Bronchial epithelial cell (primary cell): Measurements from ENCODE around the gene DZANK1. TPM values are rescaled to one million over a fixed set of nuclear protein-coding genes. Genes with fewer than 3 reads are reported as not detected.
"Not testable (repeated sequence)": the region's sequence is repeated elsewhere in the genome, so short reads cannot be mapped to it uniquely, and the experiment has no call there.

ENCODE experiments used
- DNase-seq: peaks from one replicate; pipeline ENCODE4 v3.0.0-alpha.2; 2010; ENCODE audit warnings: low read depth
- FAIRE-seq: peaks from 2 replicates; lab custom pipeline; 2011; peaks lifted over from hg19 to GRCh38; lab: Jason Lieb, UNC
- H3K27me3 ChIP-seq: 2 replicates; pipeline ENCODE4 v1.5.1; 2011; ENCODE audit warnings: low read length; ENCODE audit not compliant: control insufficient read depth, insufficient read depth
- H3K36me3 ChIP-seq: 2 replicates; pipeline ENCODE4 v1.5.1; 2011; ENCODE audit warnings: low read length; ENCODE audit not compliant: control insufficient read depth, insufficient read depth
- H3K4me3 ChIP-seq: 2 replicates; pipeline ENCODE4 v1.5.1; 2011; ENCODE audit warnings: mild to moderate bottlenecking, low read depth, low read length, control low read depth
- total RNA-seq: library from RNA; depleted of rRNA; stranded (reverse); fragments of >200 nt; gene quantifications from 2 replicates; pipeline ENCODE4 v1.2.1, GENCODE V29; 2014
- TF ChIP-seq, protein P1 (sequence below): IDR thresholded peaks from 2 replicates; pipeline ENCODE4 v1.5.1; 2011; ENCODE audit warnings: mild to moderate bottlenecking, moderate library complexity, low read length, control low read depth, inconsistent platforms; ENCODE audit not compliant: insufficient read depth, severe bottlenecking

Gene DZANK1
- total RNA-seq, 1 donor from 2014 or later, result 0.26 TPM

DNA sequence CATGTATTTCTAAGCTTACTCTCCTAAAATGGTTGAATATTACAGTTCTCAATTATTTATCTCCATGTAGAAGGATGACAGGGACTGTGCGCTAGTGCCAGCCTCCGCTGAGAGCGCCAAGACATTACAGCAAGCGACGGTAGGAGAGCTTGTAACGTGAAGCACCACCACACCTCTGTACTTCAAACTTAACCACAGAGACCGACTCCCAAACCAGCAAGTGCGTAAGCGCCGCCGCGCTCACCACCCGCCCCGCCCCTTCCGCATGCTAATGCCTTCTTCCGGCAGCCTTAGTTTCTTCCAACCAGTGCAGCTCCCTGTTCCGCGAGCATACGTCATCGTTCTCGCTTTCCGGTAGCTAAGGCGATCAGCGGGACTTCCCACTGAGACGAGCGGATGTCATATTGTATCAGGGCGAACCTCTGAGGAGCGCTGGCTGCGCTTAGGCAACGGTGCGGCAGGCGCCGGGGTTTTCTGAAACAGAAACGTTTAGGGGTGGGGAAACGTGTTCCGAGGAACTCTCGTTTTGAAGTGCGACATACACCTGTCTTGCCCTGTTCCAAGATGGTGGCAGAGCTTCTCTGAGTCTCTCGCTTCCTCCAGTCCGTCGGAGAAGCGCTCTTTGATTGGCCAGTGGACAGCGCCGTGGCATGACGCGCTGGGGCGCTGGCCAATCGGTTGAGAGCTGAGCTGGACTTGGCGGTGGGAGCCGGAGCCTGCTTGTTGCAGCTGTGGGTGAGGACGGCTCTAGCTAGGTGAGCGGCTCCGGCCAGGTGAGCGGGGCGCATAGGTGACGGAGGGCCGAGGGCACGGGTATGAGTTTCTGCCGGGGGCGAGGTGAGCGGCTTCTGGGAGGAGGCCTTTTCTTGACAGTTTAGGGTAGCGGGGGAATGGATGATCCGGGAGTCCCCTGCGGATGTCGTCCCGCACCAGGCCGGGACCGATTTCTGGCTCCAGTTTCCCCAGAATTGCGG, 40.7 kb upstream of the DZANK1 start, which contains the start of gene SEC23B:
Gene SEC23B, plus strand, starts transcription at position 723 of the 974 bp plus-strand sequence. CDS start 2,896 bp downstream, outside the sequence.
- Histone ChIP-seq H3K4me3 (peak within 1 kb of the TSS; percentile 73), H3K36me3 (peaks cover 6% of the 10 kb centered on the region), H3K27me3 (no peaks in the 10 kb centered on the region)
- TF ChIP-seq, protein P1, sequence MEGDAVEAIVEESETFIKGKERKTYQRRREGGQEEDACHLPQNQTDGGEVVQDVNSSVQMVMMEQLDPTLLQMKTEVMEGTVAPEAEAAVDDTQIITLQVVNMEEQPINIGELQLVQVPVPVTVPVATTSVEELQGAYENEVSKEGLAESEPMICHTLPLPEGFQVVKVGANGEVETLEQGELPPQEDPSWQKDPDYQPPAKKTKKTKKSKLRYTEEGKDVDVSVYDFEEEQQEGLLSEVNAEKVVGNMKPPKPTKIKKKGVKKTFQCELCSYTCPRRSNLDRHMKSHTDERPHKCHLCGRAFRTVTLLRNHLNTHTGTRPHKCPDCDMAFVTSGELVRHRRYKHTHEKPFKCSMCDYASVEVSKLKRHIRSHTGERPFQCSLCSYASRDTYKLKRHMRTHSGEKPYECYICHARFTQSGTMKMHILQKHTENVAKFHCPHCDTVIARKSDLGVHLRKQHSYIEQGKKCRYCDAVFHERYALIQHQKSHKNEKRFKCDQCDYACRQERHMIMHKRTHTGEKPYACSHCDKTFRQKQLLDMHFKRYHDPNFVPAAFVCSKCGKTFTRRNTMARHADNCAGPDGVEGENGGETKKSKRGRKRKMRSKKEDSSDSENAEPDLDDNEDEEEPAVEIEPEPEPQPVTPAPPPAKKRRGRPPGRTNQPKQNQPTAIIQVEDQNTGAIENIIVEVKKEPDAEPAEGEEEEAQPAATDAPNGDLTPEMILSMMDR, result no peak
- FAIRE-seq (no peak), DNase-seq (peak; percentile 96)

DNA sequence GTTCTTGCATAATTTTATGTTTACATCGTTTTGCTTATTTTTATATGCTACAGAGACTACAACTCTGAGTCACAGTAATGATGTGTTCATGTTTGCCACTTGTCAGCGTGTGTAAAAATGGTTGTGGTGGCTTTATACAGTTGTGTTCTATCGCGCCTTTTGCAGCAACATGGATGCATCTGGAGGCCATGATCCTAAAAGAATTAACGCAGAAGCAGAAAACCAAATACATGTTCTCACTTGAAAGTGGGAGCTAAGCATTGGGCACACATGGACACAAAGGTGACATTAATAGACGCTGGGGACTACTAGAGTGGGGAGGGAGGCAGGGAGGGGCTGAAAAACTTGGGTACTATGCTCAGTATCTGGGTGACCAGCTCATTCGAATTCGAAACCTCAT, 39.9 kb upstream of the DZANK1 start:
- peaks cover 6% of the 10 kb centered on the region for H3K36me3 ChIP-seq
- H3K4me3 ChIP-seq, result peak overlapping the region; percentile 73
- H3K27me3 ChIP-seq, result no peaks in the 10 kb centered on the region
- no peak for FAIRE-seq
- DNase-seq, result peak; percentile 10
- TF ChIP-seq, protein P1, result no peak

DNA sequence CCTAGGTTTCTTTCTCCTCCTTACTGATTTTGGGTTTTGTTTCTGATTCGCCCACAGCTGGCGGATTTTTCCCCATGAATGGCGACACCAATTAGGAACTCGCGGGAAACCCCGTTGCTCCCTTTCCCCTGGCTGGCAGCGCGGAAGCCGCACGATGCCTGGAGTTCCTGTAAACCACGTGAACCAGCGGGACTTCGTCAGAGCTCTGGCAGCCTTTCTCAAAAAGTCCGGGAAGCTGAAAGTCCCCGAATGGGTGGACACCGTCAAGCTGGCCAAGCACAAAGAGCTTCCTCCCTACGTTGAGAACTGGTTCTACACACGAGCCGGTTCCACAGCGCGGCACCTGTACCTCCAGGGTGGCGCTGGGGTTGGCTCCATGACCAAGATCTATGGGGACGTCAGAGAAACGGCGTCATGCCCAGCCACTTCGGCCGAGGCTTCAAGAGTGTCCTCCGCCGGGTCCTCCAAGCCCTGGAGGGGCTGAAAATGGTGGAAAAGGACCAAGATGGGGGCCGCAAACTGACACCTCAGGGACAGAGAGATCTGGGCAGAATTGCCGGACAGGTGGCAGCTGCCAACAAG, 37.7 kb upstream of the DZANK1 start:
- no peaks in the 10 kb centered on the region for H3K36me3 ChIP-seq
- no peaks in the 10 kb centered on the region for H3K27me3 ChIP-seq
- no peak overlapping the region for H3K4me3 ChIP-seq
- DNase-seq, result no peak
- TF ChIP-seq, protein P1, result no peak
- FAIRE-seq, result no peak

DNA sequence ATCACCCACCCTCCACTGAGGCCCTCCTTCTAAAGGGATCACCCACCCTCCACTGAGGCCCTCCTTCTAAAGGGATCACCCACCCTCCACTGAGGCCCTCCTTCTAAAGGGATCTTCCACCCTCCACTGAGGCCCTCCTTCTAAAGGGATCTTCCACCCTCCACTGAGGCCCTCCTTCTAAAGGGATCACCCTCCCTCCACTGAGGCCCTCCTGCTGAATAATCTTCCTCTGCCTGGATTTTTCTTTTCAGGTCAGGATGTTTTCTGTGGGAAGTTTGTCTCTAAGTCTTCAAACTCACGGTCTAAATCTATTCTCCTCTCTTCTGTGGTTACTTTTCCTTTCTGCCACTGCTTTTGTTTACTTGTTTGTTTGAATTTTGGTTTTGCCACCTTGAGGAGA, 34.8 kb upstream of the DZANK1 start:
- DNase-seq, H3K4me3 ChIP-seq, FAIRE-seq, H3K27me3 ChIP-seq, H3K36me3 ChIP-seq: not testable (repeated sequence)

DNA sequence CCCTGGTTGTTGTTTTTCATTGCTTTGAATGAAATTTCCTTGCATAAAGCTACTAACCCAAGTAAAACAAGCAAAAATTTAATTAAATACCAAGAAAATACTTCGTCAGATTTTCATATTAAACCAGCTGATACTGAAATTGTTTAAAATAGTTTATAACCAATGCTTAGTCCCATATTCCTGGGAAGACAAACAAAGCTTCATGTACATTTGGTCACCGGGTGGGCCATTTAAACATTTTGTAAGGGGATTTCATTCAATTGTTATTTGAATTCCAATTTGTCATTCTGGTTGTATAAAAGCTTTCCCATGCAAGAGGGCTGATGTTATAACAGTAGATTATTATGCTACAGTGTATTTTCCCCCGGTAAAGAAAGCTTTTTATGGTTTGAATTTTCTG, 30.8 kb upstream of the DZANK1 start:
- H3K36me3 ChIP-seq, result no peaks in the 10 kb centered on the region
- H3K4me3 ChIP-seq, result no peak overlapping the region
- TF ChIP-seq, protein P1, result no peak
- H3K27me3 ChIP-seq, result no peaks in the 10 kb centered on the region
- no peak for DNase-seq
- FAIRE-seq, result no peak

DNA sequence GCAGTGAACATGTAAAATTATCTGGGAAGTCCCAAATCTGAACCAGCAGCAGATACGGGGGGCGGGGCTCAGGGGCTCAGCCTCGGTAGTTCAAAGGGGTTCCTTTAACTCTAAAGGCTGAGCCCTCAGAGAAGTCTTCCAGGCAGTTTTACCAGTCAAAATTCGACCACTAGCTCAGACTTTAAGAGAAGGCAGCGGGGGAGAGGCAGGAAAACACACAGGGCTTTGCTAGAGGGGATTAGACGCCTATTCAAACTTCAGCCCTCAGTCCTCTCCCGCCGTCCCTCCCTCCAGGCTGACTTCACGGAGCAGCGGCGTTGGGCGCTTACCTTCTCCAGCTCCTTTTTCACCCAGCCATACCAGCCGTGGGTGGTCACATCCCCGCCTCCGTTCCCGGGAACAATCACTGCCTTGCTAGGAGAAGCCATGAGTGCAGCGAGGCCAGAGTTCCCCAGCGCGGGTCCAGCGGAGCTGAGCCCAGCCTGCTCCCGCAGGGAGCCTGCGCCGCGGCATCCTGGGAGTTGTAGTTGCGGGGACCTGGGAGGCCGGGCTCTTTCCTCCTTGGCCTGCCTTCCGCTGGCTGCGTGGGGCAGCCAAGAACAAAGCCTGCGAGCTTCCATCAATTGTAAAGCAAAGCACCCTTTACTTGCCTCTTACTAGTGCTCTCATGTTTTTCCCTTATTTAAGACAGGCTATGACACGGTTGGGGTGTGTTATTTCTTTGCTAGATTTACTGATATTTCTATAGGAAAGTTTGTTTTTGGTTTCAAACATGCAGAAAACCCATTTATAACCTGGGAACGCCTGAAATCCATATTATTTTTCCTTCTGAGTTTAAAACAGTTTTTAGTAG, 30.1 kb upstream of the DZANK1 start, which contains the start of gene RBBP9:
Gene RBBP9, minus strand, starts transcription at position 486 of the 853 bp plus-strand sequence. Its CDS starts 58 bp downstream, at position 428.
- H3K4me3 ChIP-seq, result peak within 1 kb of the TSS; percentile 73
- no peaks in the 10 kb centered on the region for H3K27me3 ChIP-seq
- no peak for FAIRE-seq
- TF ChIP-seq, protein P1, result no peak
- DNase-seq, result peak; percentile 67
- H3K36me3 ChIP-seq, result no peaks in the 10 kb centered on the region
